AG04450 (cell line): ENCODE measurements around the gene GRIN1. TPM values are rescaled to one million over a fixed set of nuclear protein-coding genes. Genes with fewer than 3 reads are reported as not detected.
"Not testable (repeated sequence)": the region's sequence is repeated elsewhere in the genome, so short reads cannot be mapped to it uniquely, and the experiment has no call there.

Experiments
- CTCF ChIA-PET: fragments of 300-600, 350-600 bp; formaldehyde crosslinking; extraction: SDS; loops from one replicate; lab custom pipeline; 2022; ENCODE audit warnings: antibody characterized with exemption, inconsistent platforms; lab: Charles Lee
- POLR2A ChIA-PET: fragments of 350-600 bp; formaldehyde crosslinking; extraction: SDS; loops from one replicate; lab custom pipeline; 2021; ENCODE audit warnings: antibody characterized with exemption, inconsistent platforms; lab: Yijun Ruan, JAX
- DNase-seq: peaks from one replicate; pipeline ENCODE4 v3.0.0-alpha.2; 2011; ENCODE audit warnings: low read depth, low spot score
- H3K27ac ChIP-seq: one replicate; pipeline ENCODE4 v1.5.1; 2012; ENCODE audit warnings: low read depth, low read length, control low read depth
- H3K27me3 ChIP-seq: one replicate; pipeline ENCODE4 v1.6.0; 2012; ENCODE audit warnings: low read length; ENCODE audit not compliant: control insufficient read depth, insufficient read depth
- H3K4me3 ChIP-seq: 2 replicates; pipeline ENCODE4 v1.5.1; 2011; ENCODE audit warnings: mild to moderate bottlenecking, low read depth, low read length, control low read depth
- H3K9me3 ChIP-seq: 2 replicates; pipeline ENCODE4 v1.5.1; 2012; ENCODE audit warnings: low read length; ENCODE audit not compliant: control insufficient read depth, insufficient read depth
- polyA plus RNA-seq: library from polyadenylated mRNA; depleted of rRNA; stranded (reverse); fragments of >200 nt; gene quantifications from 2 replicates; pipeline ENCODE4 v1.2.3, GENCODE V29; 2011
- TF ChIP-seq, protein P1 (sequence below): IDR thresholded peaks from 2 replicates; pipeline ENCODE4 v1.5.1; 2011; ENCODE audit warnings: low read depth, low read length, control low read depth, inconsistent platforms

The GRIN1 gene
- polyA plus RNA-seq, 1 experiment, result not detected

- peaks cover 6% of the 10 kb centered on the region; the same call in 1 of the 2 replicates for H3K9me3 ChIP-seq
- DNase-seq, result no peak
- H3K27me3 ChIP-seq, result peaks cover 23% of the 10 kb centered on the region
- CTCF ChIA-PET, result no interaction called here
- POLR2A ChIA-PET, result no interaction called here
- H3K4me3 ChIP-seq, result no peak overlapping the region
- TF ChIP-seq, protein P1, sequence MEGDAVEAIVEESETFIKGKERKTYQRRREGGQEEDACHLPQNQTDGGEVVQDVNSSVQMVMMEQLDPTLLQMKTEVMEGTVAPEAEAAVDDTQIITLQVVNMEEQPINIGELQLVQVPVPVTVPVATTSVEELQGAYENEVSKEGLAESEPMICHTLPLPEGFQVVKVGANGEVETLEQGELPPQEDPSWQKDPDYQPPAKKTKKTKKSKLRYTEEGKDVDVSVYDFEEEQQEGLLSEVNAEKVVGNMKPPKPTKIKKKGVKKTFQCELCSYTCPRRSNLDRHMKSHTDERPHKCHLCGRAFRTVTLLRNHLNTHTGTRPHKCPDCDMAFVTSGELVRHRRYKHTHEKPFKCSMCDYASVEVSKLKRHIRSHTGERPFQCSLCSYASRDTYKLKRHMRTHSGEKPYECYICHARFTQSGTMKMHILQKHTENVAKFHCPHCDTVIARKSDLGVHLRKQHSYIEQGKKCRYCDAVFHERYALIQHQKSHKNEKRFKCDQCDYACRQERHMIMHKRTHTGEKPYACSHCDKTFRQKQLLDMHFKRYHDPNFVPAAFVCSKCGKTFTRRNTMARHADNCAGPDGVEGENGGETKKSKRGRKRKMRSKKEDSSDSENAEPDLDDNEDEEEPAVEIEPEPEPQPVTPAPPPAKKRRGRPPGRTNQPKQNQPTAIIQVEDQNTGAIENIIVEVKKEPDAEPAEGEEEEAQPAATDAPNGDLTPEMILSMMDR, result no peak
- H3K27ac ChIP-seq, result no peak overlapping the region
Observed at GRCh38 chr9:137134191-137134590, 4.8 kb upstream of the GRIN1 start.

GRCh38 chr9:137135154-137135553 is 3.8 kb upstream of the GRIN1 start:
- H3K9me3 ChIP-seq, H3K27ac ChIP-seq, DNase-seq, POLR2A ChIA-PET, H3K4me3 ChIP-seq: not testable (repeated sequence)
- peaks cover 32% of the 10 kb centered on the region for H3K27me3 ChIP-seq
- CTCF ChIA-PET, result interaction anchor here (0.7 to 0.8 kb wide), 2 partner anchors 102 kb away, joined by 3 read pairs; no protein-coding TSS in a partner anchor

DNA sequence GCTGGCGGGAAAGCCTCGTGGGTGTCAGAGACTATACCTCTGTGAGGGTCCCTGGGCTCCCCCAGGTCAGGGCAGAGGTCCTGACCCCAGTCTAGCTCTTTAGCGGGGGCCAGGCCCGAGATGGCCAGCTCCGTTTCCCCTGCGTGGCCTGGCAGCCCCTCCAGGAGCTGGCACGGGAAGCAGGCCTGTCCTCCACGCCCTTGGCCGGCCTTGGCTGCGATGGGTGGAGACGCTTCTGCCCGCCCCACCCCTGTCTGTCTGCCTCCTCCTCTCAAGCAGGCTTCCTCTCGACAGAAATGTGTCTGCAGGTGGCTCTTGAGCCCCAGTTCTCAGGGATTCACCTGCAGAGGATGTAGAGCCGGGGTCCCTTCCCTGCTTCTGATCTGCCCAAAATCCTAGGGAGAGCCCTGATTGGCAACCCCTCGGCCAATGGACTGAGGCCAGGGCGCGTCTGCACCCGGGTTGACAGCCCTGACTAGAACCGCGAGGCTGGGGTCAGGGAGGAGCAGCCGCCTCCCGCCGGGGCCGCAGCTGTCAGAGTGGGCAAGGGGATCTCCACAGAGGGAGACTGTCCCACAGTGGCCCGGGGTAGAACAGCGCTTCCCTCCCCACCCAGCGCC is 2.6 kb upstream of the GRIN1 start:
- no peaks in the 10 kb centered on the region; the same call in 1 of the 2 replicates for H3K9me3 ChIP-seq
- no peak overlapping the region for H3K4me3 ChIP-seq
- no peak overlapping the region for H3K27ac ChIP-seq
- TF ChIP-seq, protein P1, result no peak
- DNase-seq, result no peak
- CTCF ChIA-PET, result interaction anchor here (0.6 kb wide), 1 partner anchor 89 kb away, joined by 4 read pairs; no protein-coding TSS in a partner anchor
- POLR2A ChIA-PET, result no interaction called here
- peaks cover 40% of the 10 kb centered on the region for H3K27me3 ChIP-seq

DNA sequence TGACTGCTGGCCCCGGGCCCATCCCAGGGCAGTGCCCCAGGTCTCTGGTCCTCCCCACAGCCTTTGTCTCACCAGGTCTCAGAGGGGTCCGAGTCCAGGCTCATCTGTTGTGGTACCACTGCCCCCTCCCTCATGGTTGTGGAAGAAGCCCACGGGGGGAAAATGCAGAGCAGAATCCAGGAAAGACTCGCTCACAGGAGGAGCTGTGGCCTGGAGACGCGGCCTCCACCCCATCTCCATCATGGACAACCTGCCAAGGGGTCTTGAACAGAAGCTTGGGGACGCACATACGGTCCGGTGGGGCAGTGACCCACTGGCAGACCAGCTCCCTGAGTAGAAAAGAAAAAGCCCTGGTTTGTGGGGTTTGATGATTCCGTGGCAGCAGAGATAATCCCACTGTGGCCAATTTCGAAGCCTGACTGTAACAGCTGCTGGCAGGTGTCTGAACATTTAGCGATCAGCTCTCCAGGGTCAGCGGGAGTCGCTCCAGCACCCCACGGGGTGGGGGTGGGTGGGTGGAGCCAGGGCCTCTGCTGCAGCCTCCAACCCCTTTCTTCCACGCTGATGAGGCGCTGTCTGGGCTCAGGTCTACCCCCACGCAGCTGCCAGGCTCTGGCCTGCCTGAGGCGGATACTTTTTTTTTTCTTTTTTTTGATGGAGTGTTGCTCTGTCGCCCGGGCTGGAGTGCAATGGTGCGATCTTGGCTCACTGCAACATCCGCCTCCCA is 1.9 kb upstream of the GRIN1 start:
- H3K9me3 ChIP-seq, result no peaks in the 10 kb centered on the region; the same call in 1 of the 2 replicates
- no peak overlapping the region for H3K4me3 ChIP-seq
- ChIA-PET POLR2A (no interaction called here), CTCF (interaction anchor here (0.6 kb wide), 1 partner anchor 90 kb away, joined by 4 read pairs; no protein-coding TSS in a partner anchor)
- H3K27ac ChIP-seq, result no peak overlapping the region
- H3K27me3 ChIP-seq, result peaks cover 44% of the 10 kb centered on the region
- TF ChIP-seq, protein P1, result no peak
- DNase-seq, result no peak

GRCh38 chr9:137138058-137138721 is 764 bp upstream of the GRIN1 start:
- H3K27me3 ChIP-seq, result peaks cover 49% of the 10 kb centered on the region
- no peak overlapping the region for H3K4me3 ChIP-seq
- no peak overlapping the region for H3K27ac ChIP-seq
- POLR2A ChIA-PET, result interaction anchor here (2.3 kb wide), 1 partner anchor 8 kb away, joined by 12 read pairs; no protein-coding TSS in a partner anchor
- CTCF ChIA-PET, result interaction anchor here (0.6 to 1.0 kb wide), 2 partner anchors 9 to 14 kb away, joined by 3 to 11 read pairs; no protein-coding TSS in a partner anchor
- no peaks in the 10 kb centered on the region; the same call in 1 of the 2 replicates for H3K9me3 ChIP-seq
- TF ChIP-seq, protein P1, result no peak
- no peak for DNase-seq
